Measurements from ENCODE around the gene NFATC2. TPM values are rescaled to one million over a fixed set of nuclear protein-coding genes. Genes with fewer than 3 reads are reported as not detected.

The NFATC2 gene
- total RNA-seq, 1 experiment from 2014 or later: 0.07 TPM

DNA sequence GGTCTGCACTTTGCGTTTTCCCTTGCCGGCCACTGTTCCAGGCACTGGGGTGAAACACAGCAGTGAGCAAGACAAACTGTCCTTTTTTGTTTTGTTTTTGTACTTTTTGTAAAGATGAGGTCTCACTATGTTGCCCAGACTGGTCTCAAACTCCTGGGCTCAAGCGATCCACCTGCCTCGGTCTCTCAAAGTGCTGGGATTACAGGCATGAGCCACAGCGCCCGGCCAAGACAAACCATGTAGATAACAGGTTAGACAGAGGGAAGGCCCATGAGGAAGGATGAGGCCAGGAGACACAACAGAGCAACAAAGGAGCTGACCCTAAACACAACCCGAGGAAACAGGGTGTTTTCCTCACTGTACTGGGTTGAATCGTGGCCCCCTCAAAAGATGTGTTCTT lies 165.4 kb downstream of the NFATC2 start:
- H3K4me3 Mint-ChIP-seq (ENCODE audit: unreplicated experiment): no peak overlapping the region
- H3K36me3 Mint-ChIP-seq (ENCODE audit: insufficient read depth, unreplicated experiment): no peaks in the 10 kb centered on the region
- DNase-seq (ENCODE audit: unreplicated experiment): no peak
- ChIA-PET POLR2A (interaction anchor here (0.6 kb wide), 1 partner anchor 218 kb away, joined by 3 read pairs; no protein-coding TSS in a partner anchor), CTCF (no interaction called here)
- intact Hi-C loops (cut with micrococcal nuclease): no loop called here
- no peak overlapping the region for H3K27ac Mint-ChIP-seq (ENCODE audit: low read depth, unreplicated experiment)
- H3K27me3 Mint-ChIP-seq (ENCODE audit: insufficient read depth, unreplicated experiment): no peaks in the 10 kb centered on the region
- no peaks in the 10 kb centered on the region for H3K9me3 Mint-ChIP-seq (ENCODE audit: unreplicated experiment)
- no TSS peak for BruUV-seq (replicated peaks)
- TF ChIP-seq, protein P1, sequence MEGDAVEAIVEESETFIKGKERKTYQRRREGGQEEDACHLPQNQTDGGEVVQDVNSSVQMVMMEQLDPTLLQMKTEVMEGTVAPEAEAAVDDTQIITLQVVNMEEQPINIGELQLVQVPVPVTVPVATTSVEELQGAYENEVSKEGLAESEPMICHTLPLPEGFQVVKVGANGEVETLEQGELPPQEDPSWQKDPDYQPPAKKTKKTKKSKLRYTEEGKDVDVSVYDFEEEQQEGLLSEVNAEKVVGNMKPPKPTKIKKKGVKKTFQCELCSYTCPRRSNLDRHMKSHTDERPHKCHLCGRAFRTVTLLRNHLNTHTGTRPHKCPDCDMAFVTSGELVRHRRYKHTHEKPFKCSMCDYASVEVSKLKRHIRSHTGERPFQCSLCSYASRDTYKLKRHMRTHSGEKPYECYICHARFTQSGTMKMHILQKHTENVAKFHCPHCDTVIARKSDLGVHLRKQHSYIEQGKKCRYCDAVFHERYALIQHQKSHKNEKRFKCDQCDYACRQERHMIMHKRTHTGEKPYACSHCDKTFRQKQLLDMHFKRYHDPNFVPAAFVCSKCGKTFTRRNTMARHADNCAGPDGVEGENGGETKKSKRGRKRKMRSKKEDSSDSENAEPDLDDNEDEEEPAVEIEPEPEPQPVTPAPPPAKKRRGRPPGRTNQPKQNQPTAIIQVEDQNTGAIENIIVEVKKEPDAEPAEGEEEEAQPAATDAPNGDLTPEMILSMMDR (IDR thresholded peaks at IDR 0.05; ENCODE audit: unreplicated experiment): no peak
- no peaks in the 10 kb centered on the region for H3K4me1 Mint-ChIP-seq (ENCODE audit: insufficient read depth, unreplicated experiment)

DNA sequence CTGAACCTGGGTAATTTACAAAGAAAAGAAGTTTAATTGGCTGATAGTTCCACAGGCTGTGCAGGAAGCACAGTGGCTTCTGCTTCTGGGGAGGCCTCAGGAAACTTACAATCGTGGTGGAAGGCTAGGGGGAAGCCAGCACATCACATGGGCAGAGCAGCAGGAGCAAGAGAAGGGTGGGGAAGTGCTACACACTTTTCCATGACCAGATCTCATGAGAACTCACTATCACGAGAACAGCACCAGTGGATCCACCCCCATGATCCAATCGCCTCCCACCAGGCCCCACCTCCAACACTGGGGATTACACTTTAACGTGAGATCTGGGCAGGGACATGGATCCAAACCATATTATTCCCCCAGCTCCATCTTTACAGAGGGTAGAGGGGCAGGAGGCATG lies 166.4 kb downstream of the NFATC2 start:
- no peak overlapping the region for H3K4me3 Mint-ChIP-seq (ENCODE audit: unreplicated experiment)
- H3K36me3 Mint-ChIP-seq (ENCODE audit: insufficient read depth, unreplicated experiment): no peaks in the 10 kb centered on the region
- no peak overlapping the region for H3K27ac Mint-ChIP-seq (ENCODE audit: low read depth, unreplicated experiment)
- no peaks in the 10 kb centered on the region for H3K27me3 Mint-ChIP-seq (ENCODE audit: insufficient read depth, unreplicated experiment)
- DNase-seq (ENCODE audit: unreplicated experiment): no peak
- intact Hi-C loops (cut with micrococcal nuclease): no loop called here
- no peaks in the 10 kb centered on the region for H3K9me3 Mint-ChIP-seq (ENCODE audit: unreplicated experiment)
- TF ChIP-seq, protein P1 (IDR thresholded peaks at IDR 0.05; ENCODE audit: unreplicated experiment): no peak
- BruUV-seq (replicated peaks): no TSS peak
- ChIA-PET POLR2A (no interaction called here), CTCF (interaction anchor here (0.6 to 7.9 kb wide), 6 partner anchors 10 to 389 kb away, joined by 3 to 128 read pairs (median 4); no protein-coding TSS in a partner anchor)
- no peaks in the 10 kb centered on the region for H3K4me1 Mint-ChIP-seq (ENCODE audit: insufficient read depth, unreplicated experiment)

DNA sequence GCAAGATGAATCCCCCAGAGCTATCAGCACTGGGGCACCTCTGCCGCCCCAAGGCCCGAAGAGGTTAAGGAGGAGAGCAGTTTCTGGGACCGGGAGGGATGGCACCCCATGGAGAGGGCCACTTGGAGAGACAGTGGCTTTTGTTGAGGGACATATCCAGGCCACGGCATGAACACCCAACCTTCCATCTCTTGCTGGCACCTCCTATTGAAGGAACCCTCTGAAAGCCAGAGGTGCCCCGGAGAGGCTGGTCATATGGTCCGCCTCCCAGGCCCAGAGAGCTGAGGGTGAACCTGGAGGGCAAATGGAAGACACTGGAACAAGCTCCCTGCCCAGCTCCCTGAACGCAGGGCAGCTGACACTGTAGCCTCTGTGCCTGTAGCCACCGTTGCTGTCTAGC lies 167.0 kb downstream of the NFATC2 start:
- no peaks in the 10 kb centered on the region for H3K27me3 Mint-ChIP-seq (ENCODE audit: insufficient read depth, unreplicated experiment)
- H3K4me3 Mint-ChIP-seq (ENCODE audit: unreplicated experiment): no peak overlapping the region
- intact Hi-C loops (cut with micrococcal nuclease): no loop called here
- TF ChIP-seq, protein P1 (IDR thresholded peaks at IDR 0.05; ENCODE audit: unreplicated experiment): no peak
- DNase-seq (ENCODE audit: unreplicated experiment): no peak
- POLR2A ChIA-PET: no interaction called here
- no TSS peak for BruUV-seq (replicated peaks)
- no peak overlapping the region for H3K27ac Mint-ChIP-seq (ENCODE audit: low read depth, unreplicated experiment)
- CTCF ChIA-PET: interaction anchor here (0.6 to 7.9 kb wide), 11 partner anchors 11 to 389 kb away, joined by 3 to 128 read pairs (median 4); no protein-coding TSS in a partner anchor
- H3K36me3 Mint-ChIP-seq (ENCODE audit: insufficient read depth, unreplicated experiment): no peaks in the 10 kb centered on the region
- H3K9me3 Mint-ChIP-seq (ENCODE audit: unreplicated experiment): no peaks in the 10 kb centered on the region
- no peaks in the 10 kb centered on the region for H3K4me1 Mint-ChIP-seq (ENCODE audit: insufficient read depth, unreplicated experiment)

DNA sequence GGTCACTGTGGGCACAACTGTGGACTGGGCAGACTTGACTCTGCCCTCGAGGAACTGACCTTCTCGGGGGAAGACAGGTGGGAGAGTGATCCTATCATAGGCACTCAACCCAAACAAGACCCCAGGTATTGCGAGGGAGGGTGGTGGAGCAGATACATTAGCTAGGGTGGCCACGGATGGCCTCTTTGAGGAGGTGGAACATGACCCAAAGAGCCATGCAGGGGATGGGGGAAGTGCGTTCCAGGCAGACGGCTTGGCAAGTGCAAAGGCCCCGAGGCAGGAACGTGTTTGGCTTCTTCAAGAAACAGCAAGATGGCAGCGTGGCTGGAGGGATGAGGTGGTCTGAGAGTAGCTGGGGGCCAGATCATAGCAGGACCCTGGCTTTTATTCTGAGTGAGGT lies 167.6 kb downstream of the NFATC2 start:
- Mint-ChIP-seq H3K27me3 (ENCODE audit: insufficient read depth, unreplicated experiment) (no peaks in the 10 kb centered on the region), H3K27ac (ENCODE audit: low read depth, unreplicated experiment) (no peak overlapping the region), H3K4me1 (ENCODE audit: insufficient read depth, unreplicated experiment) (no peaks in the 10 kb centered on the region), H3K9me3 (ENCODE audit: unreplicated experiment) (no peaks in the 10 kb centered on the region), H3K36me3 (ENCODE audit: insufficient read depth, unreplicated experiment) (no peaks in the 10 kb centered on the region), H3K4me3 (ENCODE audit: unreplicated experiment) (no peak overlapping the region)
- no peak for DNase-seq (ENCODE audit: unreplicated experiment)
- intact Hi-C loops (cut with micrococcal nuclease): no loop called here
- ChIA-PET CTCF (interaction anchor here (0.6 to 7.9 kb wide), 9 partner anchors 11 to 393 kb away, joined by 3 to 128 read pairs (median 3); no protein-coding TSS in a partner anchor), POLR2A (no interaction called here)
- BruUV-seq (replicated peaks): no TSS peak
- TF ChIP-seq, protein P1 (IDR thresholded peaks at IDR 0.05; ENCODE audit: unreplicated experiment): no peak
